Loucy (cell line): ENCODE measurements around the gene GLT1D1.

Source experiments
- H2AFZ ChIP-seq: fragments of 200-600 bp; sonication (generic); 2 replicates; pipeline ENCODE4 v1.6.0; 2016; ENCODE audit warnings: antibody characterized with exemption, mild to moderate bottlenecking, low read length, moderate library complexity
- H3F3A ChIP-seq: fragments of 200-600 bp; 2 replicates; pipeline ENCODE4 v1.6.0; 2016; ENCODE audit warnings: antibody characterized with exemption, low read depth, mild to moderate bottlenecking
- H3K27me3 ChIP-seq: fragments of 200-600 bp; sonication (generic); 2 replicates; pipeline ENCODE4 v1.6.1; 2014; ENCODE audit warnings: low read length, mild to moderate bottlenecking; ENCODE audit not compliant: insufficient read depth, poor library complexity, severe bottlenecking
- H3K36me3 ChIP-seq: fragments of 200-600 bp; sonication (generic); 2 replicates; pipeline ENCODE4 v1.6.1; 2016; ENCODE audit warnings: low read length; ENCODE audit not compliant: insufficient read depth
- H3K4me1 ChIP-seq: fragments of 200-600 bp; sonication (generic); 2 replicates; pipeline ENCODE4 v1.5.1; 2014; ENCODE audit warnings: low read length, mild to moderate bottlenecking; ENCODE audit not compliant: insufficient read depth, poor library complexity, severe bottlenecking
- H3K4me2 ChIP-seq: fragments of 200-600 bp; sonication (generic); 2 replicates; pipeline ENCODE4 v1.6.0; 2014; ENCODE audit warnings: antibody characterized with exemption, low read length, low read depth, mild to moderate bottlenecking; ENCODE audit not compliant: poor library complexity, severe bottlenecking
- H3K4me3 ChIP-seq: fragments of 200-600 bp; sonication (generic); 2 replicates; pipeline ENCODE4 v1.5.1; 2014; ENCODE audit warnings: low read length, mild to moderate bottlenecking, mixed read lengths; ENCODE audit not compliant: poor library complexity, severe bottlenecking
- H3K79me2 ChIP-seq: fragments of 200-600 bp; sonication (generic); 2 replicates; pipeline ENCODE4 v1.6.1; 2014; ENCODE audit warnings: low read length; ENCODE audit not compliant: insufficient read depth
- H3K9ac ChIP-seq: fragments of 200-600 bp; sonication (generic); 2 replicates; pipeline ENCODE4 v1.6.0; 2014; ENCODE audit warnings: mild to moderate bottlenecking, low read depth, low read length, moderate library complexity; ENCODE audit not compliant: poor library complexity, severe bottlenecking
- H3K9me2 ChIP-seq: fragments of 200-600 bp; sonication (generic); replicated peaks from 2 replicates; pipeline ENCODE4 v1.6.1; 2016; ENCODE audit warnings: low read depth, low read length, mixed read lengths
- H3K9me3 ChIP-seq: fragments of 200-600 bp; sonication (generic); 2 replicates; pipeline ENCODE4 v1.6.1; 2014; ENCODE audit warnings: mild to moderate bottlenecking, antibody characterized with exemption, low read length, low read depth; ENCODE audit not compliant: insufficient read depth
- H4K20me1 ChIP-seq: fragments of 200-600 bp; sonication (generic); 2 replicates; pipeline ENCODE4 v1.6.0; 2014; ENCODE audit warnings: antibody characterized with exemption, low read length, mild to moderate bottlenecking; ENCODE audit not compliant: insufficient read depth, poor library complexity, severe bottlenecking
- EZH2phosphoT487 ChIP-seq: fragments of 200-600 bp; IDR thresholded peaks from 2 replicates; pipeline ENCODE4 v1.6.1; 2018; ENCODE audit warnings: antibody characterized with exemption, mild to moderate bottlenecking, moderate library complexity, borderline replicate concordance
- TF ChIP-seq, protein P1 (sequence below): fragments of 200-600 bp; sonication (generic); conservative IDR thresholded peaks from 2 replicates; pipeline ENCODE4 v1.5.1; 2014; ENCODE audit warnings: mild to moderate bottlenecking, antibody characterized with exemption, low read length

GLT1D1 gene

GRCh38 chr12:128978067-128978466 is 124.8 kb downstream of the GLT1D1 start:
- no peaks in the 10 kb centered on the region for H3K79me2 ChIP-seq
- no peaks in the 10 kb centered on the region for H3F3A ChIP-seq
- no peak for TF ChIP-seq EZH2phosphoT487
- TF ChIP-seq, protein P1, sequence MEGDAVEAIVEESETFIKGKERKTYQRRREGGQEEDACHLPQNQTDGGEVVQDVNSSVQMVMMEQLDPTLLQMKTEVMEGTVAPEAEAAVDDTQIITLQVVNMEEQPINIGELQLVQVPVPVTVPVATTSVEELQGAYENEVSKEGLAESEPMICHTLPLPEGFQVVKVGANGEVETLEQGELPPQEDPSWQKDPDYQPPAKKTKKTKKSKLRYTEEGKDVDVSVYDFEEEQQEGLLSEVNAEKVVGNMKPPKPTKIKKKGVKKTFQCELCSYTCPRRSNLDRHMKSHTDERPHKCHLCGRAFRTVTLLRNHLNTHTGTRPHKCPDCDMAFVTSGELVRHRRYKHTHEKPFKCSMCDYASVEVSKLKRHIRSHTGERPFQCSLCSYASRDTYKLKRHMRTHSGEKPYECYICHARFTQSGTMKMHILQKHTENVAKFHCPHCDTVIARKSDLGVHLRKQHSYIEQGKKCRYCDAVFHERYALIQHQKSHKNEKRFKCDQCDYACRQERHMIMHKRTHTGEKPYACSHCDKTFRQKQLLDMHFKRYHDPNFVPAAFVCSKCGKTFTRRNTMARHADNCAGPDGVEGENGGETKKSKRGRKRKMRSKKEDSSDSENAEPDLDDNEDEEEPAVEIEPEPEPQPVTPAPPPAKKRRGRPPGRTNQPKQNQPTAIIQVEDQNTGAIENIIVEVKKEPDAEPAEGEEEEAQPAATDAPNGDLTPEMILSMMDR = no peak
- H3K36me3 ChIP-seq = no peaks in the 10 kb centered on the region
- no peak overlapping the region for H3K4me2 ChIP-seq
- H3K9me2 ChIP-seq = no peaks in the 10 kb centered on the region
- no peaks in the 10 kb centered on the region for H3K9me3 ChIP-seq
- H2AFZ ChIP-seq = no peak overlapping the region
- H4K20me1 ChIP-seq = no peaks in the 10 kb centered on the region
- H3K4me1 ChIP-seq = no peaks in the 10 kb centered on the region
- H3K27me3 ChIP-seq = no peaks in the 10 kb centered on the region
- no peak overlapping the region for H3K9ac ChIP-seq
- H3K4me3 ChIP-seq = no peak overlapping the region

DNA sequence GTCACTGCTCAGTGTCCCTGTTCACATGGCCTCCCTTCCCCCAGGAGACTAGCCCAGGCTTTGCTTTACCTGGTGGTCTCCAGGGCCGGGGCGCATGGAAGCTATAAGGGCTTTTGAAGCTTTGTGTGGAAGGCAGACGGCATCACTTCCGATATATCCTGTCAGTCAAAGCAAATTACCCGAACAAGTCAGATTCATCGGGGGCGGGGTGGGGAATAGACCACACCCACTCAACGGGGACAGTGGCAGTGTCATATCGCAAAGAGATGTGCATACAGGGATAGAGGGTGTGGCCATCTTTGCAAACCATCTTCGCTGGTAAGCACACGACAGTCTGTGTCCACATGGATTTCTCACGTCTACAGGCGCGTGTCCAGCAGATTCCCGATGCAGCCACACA is 127.3 kb downstream of the GLT1D1 start:
- H3K4me3 ChIP-seq = no peak overlapping the region
- H3K79me2 ChIP-seq = no peaks in the 10 kb centered on the region
- no peaks in the 10 kb centered on the region for H3K27me3 ChIP-seq
- H3K9ac ChIP-seq = no peak overlapping the region
- no peaks in the 10 kb centered on the region for H3K9me3 ChIP-seq
- H3K4me2 ChIP-seq = no peak overlapping the region
- no peaks in the 10 kb centered on the region for H3K9me2 ChIP-seq
- TF ChIP-seq, protein P1 = no peak
- no peak for TF ChIP-seq EZH2phosphoT487
- no peak overlapping the region for H2AFZ ChIP-seq
- H3K36me3 ChIP-seq = no peaks in the 10 kb centered on the region
- no peaks in the 10 kb centered on the region for H3F3A ChIP-seq
- no peaks in the 10 kb centered on the region for H4K20me1 ChIP-seq
- no peaks in the 10 kb centered on the region for H3K4me1 ChIP-seq

- Histone ChIP-seq H4K20me1 (no peaks in the 10 kb centered on the region), H2AFZ (no peak overlapping the region), H3K36me3 (no peaks in the 10 kb centered on the region), H3K4me1 (no peaks in the 10 kb centered on the region), H3K9me2 (no peaks in the 10 kb centered on the region), H3K79me2 (no peaks in the 10 kb centered on the region), H3K9me3 (no peaks in the 10 kb centered on the region), H3F3A (no peaks in the 10 kb centered on the region), H3K4me2 (no peak overlapping the region), H3K9ac (no peak overlapping the region), H3K4me3 (no peak overlapping the region), H3K27me3 (no peaks in the 10 kb centered on the region)
- no peak for TF ChIP-seq EZH2phosphoT487
- TF ChIP-seq, protein P1 = no peak
Observed at GRCh38 chr12:128981971-128982533, 128.8 kb downstream of the GLT1D1 start.
